Raji (cell line): ENCODE data around the gene SDSL.

Experiments
- POLR2A ChIP-seq: IDR thresholded peaks from 2 replicates; pipeline ENCODE4 v1.6.1; 2011; ENCODE audit warnings: low read depth, low read length, control low read depth; ENCODE audit not compliant: insufficient read depth

Gene SDSL, protein sequence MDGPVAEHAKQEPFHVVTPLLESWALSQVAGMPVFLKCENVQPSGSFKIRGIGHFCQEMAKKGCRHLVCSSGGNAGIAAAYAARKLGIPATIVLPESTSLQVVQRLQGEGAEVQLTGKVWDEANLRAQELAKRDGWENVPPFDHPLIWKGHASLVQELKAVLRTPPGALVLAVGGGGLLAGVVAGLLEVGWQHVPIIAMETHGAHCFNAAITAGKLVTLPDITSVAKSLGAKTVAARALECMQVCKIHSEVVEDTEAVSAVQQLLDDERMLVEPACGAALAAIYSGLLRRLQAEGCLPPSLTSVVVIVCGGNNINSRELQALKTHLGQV

GRCh38 chr12:113422030-113422885 lies at the start of gene SDSL:
Gene SDSL, plus strand, starts transcription at chr12:113422380. Its CDS starts 5,603 bp downstream, at chr12:113427983.
- TF ChIP-seq POLR2A, result no peak

DNA sequence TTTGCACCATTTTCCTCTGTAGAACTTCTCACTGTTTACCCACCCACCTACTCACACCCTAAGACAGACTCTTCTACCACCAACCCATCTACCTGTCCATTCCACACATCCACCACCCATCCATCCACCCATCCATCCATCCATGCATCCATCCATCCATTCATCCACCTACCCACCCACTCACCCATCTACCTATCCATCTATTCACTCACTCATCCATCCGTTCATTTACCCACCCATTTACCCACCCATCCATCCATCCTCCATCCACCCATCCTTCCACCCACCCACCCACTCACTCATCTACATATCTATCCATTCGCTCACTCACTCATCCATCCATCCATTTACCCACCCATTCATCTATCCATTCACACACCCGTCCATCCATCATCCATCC lies 48.7 kb upstream of the SDSL start:
- TF ChIP-seq POLR2A, result no peak

DNA sequence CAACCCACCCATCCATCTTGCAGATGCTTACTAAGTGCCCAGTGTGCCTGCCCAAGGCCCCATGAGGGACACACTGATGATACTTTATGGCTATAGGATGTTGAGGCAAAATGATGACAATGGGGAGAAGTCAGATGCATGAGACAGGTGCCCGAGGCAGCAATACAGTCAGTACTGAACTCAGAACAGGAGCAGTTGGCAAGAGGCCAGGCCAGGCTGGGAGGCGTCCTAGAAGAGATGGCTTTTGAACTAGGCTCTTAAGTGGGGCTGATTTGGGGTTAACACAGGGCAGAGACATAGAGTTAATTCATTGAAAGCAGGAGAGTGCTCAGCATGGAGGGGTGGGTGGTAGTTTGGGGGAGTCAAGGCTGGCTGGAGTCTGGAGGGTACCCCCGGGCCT lies 48.2 kb upstream of the SDSL start:
- no peak for TF ChIP-seq POLR2A

DNA sequence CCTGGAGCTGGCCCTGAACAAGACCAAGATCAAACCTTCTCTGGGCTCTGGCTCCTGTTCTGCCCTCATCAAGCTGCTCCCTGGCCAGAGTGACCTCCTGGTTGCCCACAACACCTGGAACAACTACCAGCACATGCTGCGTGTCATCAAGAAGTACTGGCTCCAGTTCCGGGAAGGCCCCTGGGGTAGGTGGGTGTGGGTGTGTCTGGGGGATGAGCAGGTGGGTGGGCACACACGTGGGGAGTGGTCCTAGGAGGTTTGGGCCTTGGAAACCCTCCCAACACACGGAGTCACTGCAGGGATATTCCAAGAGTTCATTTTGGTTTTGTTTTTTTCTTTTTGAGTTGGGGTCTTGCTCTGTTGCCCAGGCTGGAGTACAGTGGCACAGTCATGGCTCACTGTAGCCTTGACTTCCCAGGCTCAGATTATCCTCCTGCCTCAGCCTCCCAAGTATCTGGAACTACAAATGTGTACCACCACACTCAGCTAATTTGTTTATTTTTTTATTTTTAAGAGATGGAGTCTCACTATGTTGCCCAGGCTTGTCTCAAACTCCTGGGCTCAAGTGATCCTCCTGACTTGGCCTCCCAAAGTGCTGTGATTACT lies 47.3 kb upstream of the SDSL start:
- TF ChIP-seq POLR2A, result no peak

DNA sequence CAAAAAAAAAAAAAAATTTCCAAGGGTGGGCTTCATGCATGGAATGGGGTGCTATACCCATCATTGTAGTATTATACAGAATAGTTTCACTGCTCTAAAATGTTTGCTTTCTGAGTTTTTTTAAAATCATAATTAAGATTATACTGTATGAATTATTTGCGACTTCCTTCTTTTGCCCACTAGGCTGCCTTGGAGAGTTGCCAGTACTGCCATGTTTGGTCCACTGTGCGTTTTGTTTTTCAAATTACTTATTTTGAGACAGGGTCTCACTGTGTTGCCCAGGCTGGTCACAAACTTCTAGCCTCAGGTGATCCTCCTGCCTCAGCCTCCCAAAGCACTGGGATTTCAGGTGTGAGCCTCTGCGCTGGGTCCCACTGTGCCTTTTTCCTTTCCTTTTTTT lies 43.9 kb upstream of the SDSL start:
- TF ChIP-seq POLR2A, result no peak

DNA sequence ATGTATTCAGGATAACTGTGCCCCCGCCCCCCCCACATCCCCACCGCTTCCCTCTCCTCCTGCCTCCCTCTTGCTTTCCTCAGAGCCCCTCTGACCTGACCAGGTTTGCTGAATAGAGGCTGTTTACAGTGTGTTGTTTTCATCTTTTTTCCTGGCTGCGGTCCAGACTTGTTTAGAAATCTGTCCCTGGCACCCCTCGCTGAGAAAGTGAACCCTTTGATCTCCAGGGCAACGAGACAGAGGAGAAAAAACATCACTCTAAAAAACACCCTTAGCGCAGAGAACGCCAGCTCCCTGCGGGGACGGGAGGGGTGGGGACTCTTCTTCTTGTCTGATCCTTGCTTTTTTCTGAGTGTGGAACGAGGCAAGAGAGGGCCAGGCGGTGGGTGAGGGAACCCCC lies 41.0 kb upstream of the SDSL start:
- no peak for TF ChIP-seq POLR2A

DNA sequence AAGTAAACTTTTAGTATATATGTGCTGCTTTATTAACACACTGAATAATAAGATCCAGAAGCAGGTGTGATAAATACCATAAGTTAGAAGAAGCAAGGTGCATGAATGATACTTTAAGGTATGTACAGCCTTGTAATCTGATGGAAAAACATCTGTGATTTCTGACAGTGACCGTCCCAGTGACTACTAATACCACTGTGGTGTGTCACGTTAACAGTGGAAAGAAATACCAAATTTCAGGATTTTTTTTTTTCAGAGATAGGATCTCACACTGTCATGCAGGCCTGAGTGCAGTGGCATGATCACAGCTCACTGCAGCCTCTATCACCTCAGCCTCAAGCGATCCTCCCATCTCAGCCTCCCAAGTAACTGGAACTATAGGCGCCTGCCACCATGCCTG lies 40.0 kb upstream of the SDSL start:
- no peak for TF ChIP-seq POLR2A

DNA sequence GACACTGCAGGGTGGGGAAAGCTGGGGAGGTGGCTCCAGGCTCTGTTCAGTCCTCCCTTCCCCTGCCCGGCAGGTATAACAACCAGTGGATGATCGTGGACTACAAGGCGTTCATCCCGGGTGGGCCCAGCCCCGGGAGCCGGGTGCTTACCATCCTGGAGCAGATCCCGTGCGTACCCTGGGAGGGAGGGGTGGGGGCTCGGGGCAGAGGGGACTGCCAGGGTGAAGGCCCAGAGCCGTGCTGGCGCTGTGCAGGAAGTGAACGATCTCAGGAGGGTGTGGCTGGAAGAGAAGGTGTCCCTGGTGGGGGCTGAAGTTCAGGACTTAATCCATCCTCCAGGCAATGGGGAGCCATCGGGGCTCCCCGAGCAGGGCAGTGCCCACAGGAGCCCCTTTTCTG lies 37.4 kb upstream of the SDSL start:
- no peak for TF ChIP-seq POLR2A

DNA sequence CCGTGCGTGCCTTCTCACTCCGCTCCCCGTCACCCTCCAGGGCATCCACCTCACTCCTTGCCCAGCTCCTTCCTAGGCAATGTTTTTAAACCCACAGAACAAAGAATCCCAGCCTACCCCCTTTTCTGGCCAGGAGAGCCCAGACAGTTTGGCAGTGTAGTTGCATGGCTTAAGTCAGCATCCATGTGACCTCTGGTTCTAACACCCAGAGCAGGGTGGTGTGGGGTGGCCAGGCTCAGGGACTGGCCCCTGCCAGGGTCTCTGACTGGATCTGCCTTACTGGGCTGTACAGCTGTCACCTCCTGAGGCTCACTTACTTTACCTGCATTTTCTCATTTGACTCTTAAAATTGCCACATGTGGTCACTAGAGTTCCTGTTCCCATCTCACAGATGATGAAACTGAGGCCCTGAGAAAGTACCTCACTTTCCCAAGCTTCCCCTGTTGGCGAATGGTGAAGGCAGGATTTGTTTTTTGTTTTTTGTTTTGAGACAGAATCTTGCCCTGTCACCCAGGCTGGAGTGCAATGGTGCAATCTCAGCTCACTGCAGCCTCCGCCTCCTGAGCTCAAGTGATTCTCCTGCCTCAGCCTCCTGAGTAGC lies 36.8 kb upstream of the SDSL start:
- TF ChIP-seq POLR2A, result no peak

DNA sequence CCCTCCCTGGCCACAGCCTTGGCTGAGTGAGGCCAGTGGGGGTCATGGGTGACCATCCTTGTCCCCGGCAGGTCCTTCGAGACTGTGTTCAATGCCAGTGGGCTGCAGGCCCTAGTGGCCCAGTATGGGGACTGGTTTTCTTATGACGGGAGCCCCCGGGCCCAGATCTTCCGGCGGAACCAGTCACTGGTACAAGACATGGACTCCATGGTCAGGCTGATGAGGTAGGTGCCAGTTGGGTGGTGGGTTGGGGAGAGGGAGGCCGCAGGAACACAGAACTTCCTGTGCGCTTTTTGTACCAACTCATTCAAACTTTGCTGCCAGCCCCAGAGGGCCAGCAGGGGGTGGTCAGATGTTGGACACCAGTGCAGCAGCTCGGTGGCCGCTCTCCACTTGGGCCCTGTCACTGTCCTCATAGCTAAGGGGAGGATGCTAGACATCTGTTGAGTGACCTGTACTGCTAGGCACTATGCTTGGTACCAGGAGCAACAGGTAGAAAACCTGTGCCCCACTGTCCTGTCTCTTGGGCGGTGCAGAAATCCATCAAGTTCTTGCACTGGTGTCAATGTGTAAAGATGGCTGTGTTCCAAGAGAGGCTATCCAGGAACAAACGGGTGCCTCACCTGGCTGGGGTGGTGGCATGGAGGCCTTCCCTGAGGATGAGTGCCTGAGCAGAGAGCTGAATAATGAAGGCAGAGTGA lies 35.2 kb upstream of the SDSL start:
- no peak for TF ChIP-seq POLR2A

- TF ChIP-seq POLR2A, result no peak
Observed at GRCh38 chr12:113387631-113388030, 34.5 kb upstream of the SDSL start.

GRCh38 chr12:113388351-113388750 lies 33.8 kb upstream of the SDSL start:
- TF ChIP-seq POLR2A, result no peak

DNA sequence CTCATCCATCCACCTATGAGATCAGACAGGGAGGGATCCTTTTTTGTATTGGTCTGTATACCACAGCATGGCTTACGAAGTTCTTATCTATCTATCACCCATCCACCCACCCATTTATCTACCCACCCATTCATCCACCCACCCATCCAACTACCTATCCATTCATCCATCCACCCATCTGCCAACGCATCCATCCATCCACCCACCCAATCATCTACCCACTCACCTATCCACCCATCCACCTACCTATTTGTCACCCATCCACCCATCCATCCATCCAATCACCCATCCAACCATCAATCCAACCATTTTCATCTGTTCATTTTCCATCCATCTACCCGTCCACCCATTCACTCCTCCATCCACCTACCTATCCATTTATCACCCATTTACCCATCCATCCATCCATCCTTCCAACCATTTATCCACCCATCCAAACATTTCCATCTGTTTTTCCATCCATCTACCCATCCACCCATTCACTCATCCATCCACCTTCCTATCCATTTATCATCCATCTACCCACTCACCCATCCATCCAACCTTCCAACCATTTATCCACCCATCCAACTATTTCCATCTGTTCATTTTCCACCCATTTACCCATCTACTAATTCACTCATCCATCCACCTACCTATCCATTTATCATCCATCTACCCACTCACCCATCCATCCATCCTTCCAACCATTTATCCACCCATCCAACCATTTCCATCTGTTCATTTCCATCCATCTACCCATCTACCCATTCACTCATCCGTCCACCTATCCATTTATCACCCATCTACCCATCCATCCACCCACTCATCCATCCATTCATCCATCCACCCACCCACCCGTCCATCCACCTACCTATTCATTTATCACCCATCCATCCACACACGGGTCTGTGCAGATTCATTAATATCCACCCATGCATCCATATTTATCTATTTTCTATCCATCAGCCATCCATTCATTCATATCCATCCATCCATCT lies 31.8 kb upstream of the SDSL start:
- TF ChIP-seq POLR2A, result no peak

GRCh38 chr12:113391145-113391544 lies 31.0 kb upstream of the SDSL start:
- TF ChIP-seq POLR2A, result no peak
